ENCODE results near the gene HS6ST1.

The HS6ST1 gene

GRCh38 chr2:128318776-128319464 lies at the start of gene HS6ST1:
Gene HS6ST1, minus strand, starts transcription at chr2:128318868. Its CDS starts 305 bp downstream, at chr2:128318563.
- peak in 52 of 56 donors; percentile 40 to 91 (median 77) for DNase-seq

GRCh38 chr2:128367601-128368359 lies 49.1 kb upstream of the HS6ST1 start:
- no peak for DNase-seq

GRCh38 chr2:128366713-128367511 lies 48.2 kb upstream of the HS6ST1 start:
- no peak for DNase-seq

- no peak for DNase-seq
Measured at GRCh38 chr2:128365217-128365905, 46.7 kb upstream of the HS6ST1 start.

- no peak for DNase-seq
Measured at GRCh38 chr2:128364441-128364911, 45.8 kb upstream of the HS6ST1 start.

- no peak for DNase-seq
Measured at GRCh38 chr2:128363934-128364361, 45.3 kb upstream of the HS6ST1 start.

GRCh38 chr2:128362889-128363228 lies 44.2 kb upstream of the HS6ST1 start:
- no peak for DNase-seq

- no peak for DNase-seq
Measured at GRCh38 chr2:128362176-128362888, 43.7 kb upstream of the HS6ST1 start.

GRCh38 chr2:128361376-128362131 lies 42.9 kb upstream of the HS6ST1 start:
- no peak for DNase-seq

GRCh38 chr2:128360711-128361110 lies 42.0 kb upstream of the HS6ST1 start:
- no peak for DNase-seq

GRCh38 chr2:128359841-128360240 lies 41.2 kb upstream of the HS6ST1 start:
- no peak for DNase-seq

- DNase-seq: no peak
Measured at GRCh38 chr2:128358941-128359731, 40.5 kb upstream of the HS6ST1 start.

- no peak for DNase-seq
Measured at GRCh38 chr2:128357506-128358370, 39.1 kb upstream of the HS6ST1 start.

- DNase-seq: no peak
Measured at GRCh38 chr2:128356127-128356526, 37.5 kb upstream of the HS6ST1 start.

- DNase-seq: no peak
Measured at GRCh38 chr2:128354726-128355470, 36.2 kb upstream of the HS6ST1 start.

- DNase-seq: no peak
Measured at GRCh38 chr2:128354161-128354560, 35.5 kb upstream of the HS6ST1 start.

GRCh38 chr2:128350736-128351135 lies 32.1 kb upstream of the HS6ST1 start:
- DNase-seq: no peak

All from nucleus accumbens (tissue), 56 donors.